Activated CD4-positive, alpha-beta T cell treated with anti-CD3 and anti-CD28 coated beads for 36 hours (primary cell): ENCODE data around the gene WAC. TPM values are rescaled to one million over a fixed set of nuclear protein-coding genes. Genes with fewer than 3 reads are reported as not detected.

Experiments used
- ATAC-seq: fragments of 200-7000 bp; cut with Tn5 transposase; one replicate; pipeline ENCODE4 v1.10.0; 2021; ENCODE audit warnings: mild to moderate bottlenecking, moderate library complexity
- CTCF ChIA-PET: fragments of 350-600 bp; sonication (Branson Sonifier 250); formaldehyde crosslinking; loops from one replicate; lab custom pipeline; 2021; ENCODE audit warnings: antibody characterized with exemption; lab: Charles Lee
- POLR2A ChIA-PET: fragments of 350-600 bp; sonication (Branson Sonifier 250); formaldehyde crosslinking; loops from one replicate; lab custom pipeline; 2021; ENCODE audit warnings: antibody characterized with exemption, inconsistent platforms; lab: Charles Lee
- DNase-seq: peaks from one replicate; pipeline ENCODE4 v3.0.0-alpha.2; 2020
- H3K27ac Mint-ChIP-seq: one replicate; pipeline ENCODE4 v1.8.0; 2021; ENCODE audit warnings: mixed read lengths
- H3K27me3 Mint-ChIP-seq: one replicate; pipeline ENCODE4 v1.8.0; 2021; ENCODE audit warnings: mixed read lengths
- H3K36me3 Mint-ChIP-seq: one replicate; pipeline ENCODE4 v1.8.0; 2021; ENCODE audit warnings: low read depth, mixed read lengths
- H3K4me1 Mint-ChIP-seq: one replicate; pipeline ENCODE4 v1.8.0; 2021; ENCODE audit warnings: mixed read lengths
- H3K4me3 Mint-ChIP-seq: one replicate; pipeline ENCODE4 v1.8.0; 2021; ENCODE audit warnings: mild to moderate bottlenecking, moderate library complexity, mixed read lengths
- H3K9me3 Mint-ChIP-seq: one replicate; pipeline ENCODE4 v1.8.0; 2021; ENCODE audit warnings: low read depth, mixed read lengths
- intact Hi-C, 2 experiments: fragments of 100-400 bp; cut with DNase I in 1 of 2; cut with micrococcal nuclease in 1 of 2; formaldehyde crosslinking; loops; one replicate each; pipeline versions ENCODE4 v1.14.2 to v1.15.1; 2022 to 2024; cut with DNase I, micrococcal nuclease
- total RNA-seq, 2 experiments: library from RNA; stranded (reverse); gene quantifications; one replicate each; pipeline ENCODE4 v1.2.3, GENCODE V29; 2021

Gene WAC
- total RNA-seq, 2 experiments from 2014 or later = 103 to 136 TPM

DNA sequence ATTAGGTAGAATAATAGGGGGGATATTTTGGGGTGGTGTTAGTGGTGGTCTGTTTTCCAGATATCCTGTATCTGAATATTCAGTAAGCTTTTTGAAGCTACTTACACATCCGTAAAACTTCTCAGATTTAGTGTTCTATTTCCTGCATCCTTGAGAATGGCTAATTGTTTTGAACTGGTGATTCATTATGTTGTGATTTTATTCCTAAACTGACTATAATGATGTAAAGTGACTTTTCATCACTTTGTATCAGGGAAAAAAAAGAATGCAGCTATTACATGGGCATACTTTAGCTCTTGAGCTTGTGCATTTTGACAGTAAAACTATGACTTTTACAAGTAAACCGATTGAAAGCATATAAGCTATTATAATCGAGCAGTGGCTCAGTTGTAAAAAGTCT, 18.2 kb downstream of the WAC start:
- peaks cover 72% of the 10 kb centered on the region for H3K36me3 Mint-ChIP-seq
- H3K27ac Mint-ChIP-seq = no peak overlapping the region
- H3K4me3 Mint-ChIP-seq = no peak overlapping the region
- ATAC-seq = peak; percentile 16
- no peak for DNase-seq
- no peaks in the 10 kb centered on the region for H3K9me3 Mint-ChIP-seq
- no peaks in the 10 kb centered on the region for H3K27me3 Mint-ChIP-seq
- ChIA-PET POLR2A (interaction anchor here (0.6 kb wide), 1 partner anchor 49 kb away, joined by 3 read pairs; no protein-coding TSS in a partner anchor), CTCF (interaction anchor here (0.6 to 1.6 kb wide), 8 partner anchors 9 to 76 kb away, joined by 3 to 7 read pairs (median 3); no protein-coding TSS in a partner anchor)
- peaks cover 78% of the 10 kb centered on the region for H3K4me1 Mint-ChIP-seq
- intact Hi-C loops = no loop called here

GRCh38 chr10:28552775-28553174, 19.9 kb downstream of the WAC start:
- DNase-seq = no peak
- Mint-ChIP-seq H3K27me3 (no peaks in the 10 kb centered on the region), H3K36me3 (peaks cover 76% of the 10 kb centered on the region), H3K27ac (no peak overlapping the region), H3K4me1 (peaks cover 88% of the 10 kb centered on the region), H3K4me3 (no peak overlapping the region), H3K9me3 (no peaks in the 10 kb centered on the region)
- ChIA-PET CTCF (no interaction called here), POLR2A (no interaction called here)
- no peak for ATAC-seq
- intact Hi-C loops = no loop called here

DNA sequence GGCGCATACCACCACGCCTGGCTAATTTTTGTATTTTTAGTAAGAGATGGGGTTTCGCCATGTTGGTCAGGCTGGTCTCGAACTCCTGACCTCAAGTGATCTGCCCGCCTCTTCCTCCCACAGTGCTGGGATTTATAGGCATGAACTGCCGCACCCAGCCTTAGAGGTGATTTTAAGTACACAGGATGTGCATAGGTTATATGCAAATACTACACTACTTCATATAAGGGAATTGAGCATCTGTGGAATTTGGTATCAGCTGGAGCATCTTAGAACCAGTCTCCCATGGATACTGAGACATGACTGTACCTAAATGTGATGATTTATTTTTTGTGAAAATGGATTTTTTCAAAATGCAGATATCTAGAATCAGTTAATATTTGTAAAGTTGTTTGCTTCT, 21.1 kb downstream of the WAC start:
- H3K4me3 Mint-ChIP-seq = no peak overlapping the region
- DNase-seq (no peak), ATAC-seq (no peak)
- ChIA-PET CTCF (interaction anchor here (1.0 kb wide), 1 partner anchor 17 kb away, joined by 4 read pairs; no protein-coding TSS in a partner anchor), POLR2A (interaction anchor here (0.7 kb wide), 1 partner anchor 87 kb away, joined by 3 read pairs; no protein-coding TSS in a partner anchor)
- no peaks in the 10 kb centered on the region for H3K9me3 Mint-ChIP-seq
- H3K27me3 Mint-ChIP-seq = no peaks in the 10 kb centered on the region
- peaks cover 77% of the 10 kb centered on the region for H3K36me3 Mint-ChIP-seq
- no peak overlapping the region for H3K27ac Mint-ChIP-seq
- peaks cover 86% of the 10 kb centered on the region for H3K4me1 Mint-ChIP-seq
- intact Hi-C loops = no loop called here

- H3K36me3 Mint-ChIP-seq = peaks cover 74% of the 10 kb centered on the region
- POLR2A ChIA-PET = interaction anchor here (0.6 to 1.2 kb wide), 3 partner anchors 9 to 88 kb away, joined by 3 to 4 read pairs (median 3); no protein-coding TSS in a partner anchor
- peak overlapping the region; percentile 22 for H3K27ac Mint-ChIP-seq
- DNase-seq = no peak
- no peak overlapping the region for H3K4me3 Mint-ChIP-seq
- no peaks in the 10 kb centered on the region for H3K9me3 Mint-ChIP-seq
- no peaks in the 10 kb centered on the region for H3K27me3 Mint-ChIP-seq
- CTCF ChIA-PET = interaction anchor here (0.9 to 1.0 kb wide), 2 partner anchors 15 to 18 kb away, joined by 3 to 4 read pairs; no protein-coding TSS in a partner anchor
- intact Hi-C loops = no loop called here
- H3K4me1 Mint-ChIP-seq = peaks cover 84% of the 10 kb centered on the region
- no peak for ATAC-seq
These were observed 22.0 kb downstream of the WAC start for GRCh38 chr10:28554952-28555351.

GRCh38 chr10:28555358-28555757, 22.4 kb downstream of the WAC start:
- POLR2A ChIA-PET = interaction anchor here (0.6 to 1.2 kb wide), 2 partner anchors 9 to 58 kb away, joined by 3 to 4 read pairs; no protein-coding TSS in a partner anchor
- ATAC-seq (no peak), DNase-seq (no peak)
- intact Hi-C loops = no loop called here
- CTCF ChIA-PET = interaction anchor here (0.9 to 1.0 kb wide), 2 partner anchors 10 to 16 kb away, joined by 3 read pairs; no protein-coding TSS in a partner anchor
- peaks cover 83% of the 10 kb centered on the region for H3K4me1 Mint-ChIP-seq
- no peaks in the 10 kb centered on the region for H3K27me3 Mint-ChIP-seq
- no peak overlapping the region for H3K4me3 Mint-ChIP-seq
- peaks cover 73% of the 10 kb centered on the region for H3K36me3 Mint-ChIP-seq
- H3K27ac Mint-ChIP-seq = peak overlapping the region; percentile 55
- H3K9me3 Mint-ChIP-seq = no peaks in the 10 kb centered on the region

GRCh38 chr10:28556142-28556541, 23.2 kb downstream of the WAC start:
- POLR2A ChIA-PET = interaction anchor here (0.6 to 1.2 kb wide), 3 partner anchors 10 to 131 kb away, joined by 3 to 5 read pairs (median 3); no protein-coding TSS in a partner anchor
- intact Hi-C loops = no loop called here
- DNase-seq (no peak), ATAC-seq (no peak)
- H3K27ac Mint-ChIP-seq = no peak overlapping the region
- H3K4me1 Mint-ChIP-seq = peaks cover 81% of the 10 kb centered on the region
- CTCF ChIA-PET = interaction anchor here (0.8 to 1.0 kb wide), 3 partner anchors 9 to 43 kb away, joined by 3 to 4 read pairs (median 3); no protein-coding TSS in a partner anchor
- H3K27me3 Mint-ChIP-seq = no peaks in the 10 kb centered on the region
- no peaks in the 10 kb centered on the region for H3K9me3 Mint-ChIP-seq
- H3K36me3 Mint-ChIP-seq = peaks cover 73% of the 10 kb centered on the region
- H3K4me3 Mint-ChIP-seq = no peak overlapping the region

DNA sequence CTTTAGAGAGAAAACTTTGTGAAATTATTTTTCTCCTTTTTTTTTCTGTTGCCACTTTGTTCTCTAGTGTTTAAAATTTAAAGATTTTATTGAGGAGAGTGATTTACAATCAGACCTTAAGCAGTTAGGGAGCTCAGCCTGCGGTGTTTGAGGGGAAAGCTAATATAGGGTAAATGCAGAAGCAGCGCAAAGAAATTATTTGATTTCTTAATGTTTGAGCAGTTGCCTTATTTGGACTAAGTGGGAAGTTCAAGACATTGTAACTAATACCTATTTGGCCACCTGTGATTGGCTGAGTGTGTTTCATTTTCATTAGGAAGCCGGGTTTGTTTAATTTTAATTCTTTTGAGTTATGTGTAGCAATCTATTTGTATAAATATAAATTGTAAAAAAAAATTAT, 25.3 kb downstream of the WAC start:
- no peak overlapping the region for H3K27ac Mint-ChIP-seq
- ChIA-PET POLR2A (interaction anchor here (0.6 to 0.7 kb wide), 2 partner anchors 15 to 536 kb away, joined by 3 to 5 read pairs; no protein-coding TSS in a partner anchor), CTCF (interaction anchor here (1.5 kb wide), 1 partner anchor 9 kb away, joined by 3 read pairs; no protein-coding TSS in a partner anchor)
- H3K27me3 Mint-ChIP-seq = no peaks in the 10 kb centered on the region
- intact Hi-C loops = no loop called here
- H3K4me1 Mint-ChIP-seq = peaks cover 79% of the 10 kb centered on the region
- H3K36me3 Mint-ChIP-seq = peaks cover 72% of the 10 kb centered on the region
- DNase-seq (no peak), ATAC-seq (no peak)
- no peak overlapping the region for H3K4me3 Mint-ChIP-seq
- no peaks in the 10 kb centered on the region for H3K9me3 Mint-ChIP-seq

DNA sequence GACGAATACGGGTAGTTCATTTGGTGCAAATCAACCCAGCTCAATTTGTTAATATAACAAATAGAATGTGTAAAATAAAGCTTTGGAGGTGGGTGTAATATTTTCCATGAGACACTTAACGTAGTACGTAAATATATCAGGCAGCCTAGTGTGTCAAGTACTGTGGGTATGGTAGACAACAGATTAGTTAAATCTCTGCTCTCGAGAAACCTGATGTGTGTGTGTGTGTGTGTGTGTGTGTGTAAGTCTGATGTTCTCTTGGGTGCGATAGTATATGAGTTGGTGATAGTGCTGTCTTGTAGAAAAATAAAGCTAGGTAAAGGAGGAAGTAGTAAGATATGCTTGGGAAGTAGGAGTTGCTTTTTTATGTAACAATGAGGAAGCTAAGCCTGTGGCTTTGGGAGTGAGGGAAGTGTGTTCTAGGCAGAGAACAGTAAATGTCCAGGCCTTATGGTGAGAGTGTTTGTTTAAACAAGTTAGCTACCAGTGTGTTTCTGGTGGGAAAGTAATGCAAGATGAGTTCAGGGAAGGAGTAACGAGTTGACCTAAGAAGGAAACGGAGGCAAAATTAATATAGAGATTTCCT, 26.1 kb downstream of the WAC start:
- H3K27ac Mint-ChIP-seq = no peak overlapping the region
- POLR2A ChIA-PET = interaction anchor here (0.6 kb wide), 1 partner anchor 29 kb away, joined by 3 read pairs; no protein-coding TSS in a partner anchor
- no peaks in the 10 kb centered on the region for H3K27me3 Mint-ChIP-seq
- no peak for DNase-seq
- no peaks in the 10 kb centered on the region for H3K9me3 Mint-ChIP-seq
- intact Hi-C loops = no loop called here
- no peak for ATAC-seq
- H3K4me1 Mint-ChIP-seq = peaks cover 79% of the 10 kb centered on the region
- H3K36me3 Mint-ChIP-seq = peaks cover 70% of the 10 kb centered on the region
- H3K4me3 Mint-ChIP-seq = no peak overlapping the region
- CTCF ChIA-PET = interaction anchor here (0.5 kb wide), 1 partner anchor 137 kb away, joined by 3 read pairs; no protein-coding TSS in a partner anchor

DNA sequence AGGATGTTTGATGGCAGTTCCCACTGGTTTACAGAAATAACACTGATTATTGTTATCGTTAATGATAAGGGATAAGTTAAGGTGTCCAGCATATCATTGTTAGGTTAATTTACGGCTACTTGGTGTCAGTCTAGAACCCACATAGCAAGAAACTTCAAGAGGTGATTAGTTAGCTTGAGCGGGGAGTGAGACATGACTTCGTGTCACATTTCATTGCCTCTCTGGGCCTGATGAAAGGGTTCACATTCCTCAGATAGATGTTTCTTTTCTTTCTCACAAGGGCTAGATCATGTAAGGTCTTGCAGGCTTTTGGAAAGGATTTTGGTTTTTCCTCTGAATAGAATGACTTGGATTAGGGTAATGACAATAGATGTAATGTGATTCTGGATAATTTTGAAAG, 26.7 kb downstream of the WAC start:
- DNase-seq = no peak
- Mint-ChIP-seq H3K4me3 (no peak overlapping the region), H3K27me3 (no peaks in the 10 kb centered on the region), H3K36me3 (peaks cover 67% of the 10 kb centered on the region), H3K4me1 (peaks cover 79% of the 10 kb centered on the region), H3K27ac (no peak overlapping the region), H3K9me3 (no peaks in the 10 kb centered on the region)
- ChIA-PET CTCF (interaction anchor here (0.5 kb wide), 1 partner anchor 136 kb away, joined by 3 read pairs; no protein-coding TSS in a partner anchor), POLR2A (no interaction called here)
- intact Hi-C loops = no loop called here
- no peak for ATAC-seq

- intact Hi-C loops = no loop called here
- no peak overlapping the region for H3K4me3 Mint-ChIP-seq
- no peaks in the 10 kb centered on the region for H3K9me3 Mint-ChIP-seq
- DNase-seq (no peak), ATAC-seq (no peak)
- peaks cover 77% of the 10 kb centered on the region for H3K4me1 Mint-ChIP-seq
- ChIA-PET POLR2A (no interaction called here), CTCF (interaction anchor here (0.8 kb wide), 1 partner anchor 276 kb away, joined by 3 read pairs; no protein-coding TSS in a partner anchor)
- H3K36me3 Mint-ChIP-seq = peaks cover 59% of the 10 kb centered on the region
- H3K27me3 Mint-ChIP-seq = no peaks in the 10 kb centered on the region
- H3K27ac Mint-ChIP-seq = no peak overlapping the region
These were observed 27.7 kb downstream of the WAC start for GRCh38 chr10:28560617-28561016.

- peaks cover 77% of the 10 kb centered on the region for H3K4me1 Mint-ChIP-seq
- CTCF ChIA-PET = no interaction called here
- no peak overlapping the region for H3K27ac Mint-ChIP-seq
- POLR2A ChIA-PET = no interaction called here
- no peak for ATAC-seq
- H3K36me3 Mint-ChIP-seq = peaks cover 59% of the 10 kb centered on the region
- intact Hi-C loops = no loop called here
- H3K4me3 Mint-ChIP-seq = no peak overlapping the region
- H3K9me3 Mint-ChIP-seq = no peaks in the 10 kb centered on the region
- no peak for DNase-seq
- H3K27me3 Mint-ChIP-seq = no peaks in the 10 kb centered on the region
These were observed 28.6 kb downstream of the WAC start for GRCh38 chr10:28561531-28561930.
